Erythroblast (primary cell): ENCODE data around the gene TLX2.
"Not testable (repeated sequence)": the region's sequence is repeated elsewhere in the genome, so short reads cannot be mapped to it uniquely, and the experiment has no call there.

Source experiments
- GATA1 ChIP-seq: IDR thresholded peaks from 2 replicates; pipeline ENCODE4 v1.6.1; 2011; ENCODE audit warnings: low read depth, mild to moderate bottlenecking, control low read depth, low read length, moderate library complexity
- POLR2A ChIP-seq: IDR thresholded peaks from 2 replicates; pipeline ENCODE4 v1.6.1; 2011; ENCODE audit warnings: mild to moderate bottlenecking, low read length

DNA sequence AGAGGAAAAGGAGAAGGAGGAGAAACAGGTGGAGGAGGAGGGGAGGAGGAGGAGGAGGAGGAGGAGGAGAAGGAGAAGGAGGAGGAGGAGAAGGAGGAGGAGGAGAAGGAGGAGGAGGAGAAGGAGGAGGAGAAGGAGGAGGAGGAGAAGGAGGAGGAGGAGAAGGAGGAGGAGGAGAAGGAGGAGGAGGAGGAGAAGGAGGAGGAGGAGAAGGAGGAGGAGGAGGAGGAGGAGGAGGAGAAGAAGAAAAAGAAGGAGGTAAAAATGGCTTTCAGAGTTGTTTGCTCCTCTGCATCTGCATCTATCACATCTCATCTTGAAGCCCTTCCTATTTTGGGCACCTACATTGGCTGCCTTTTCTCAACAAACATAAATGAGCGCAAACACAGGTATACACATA lies 46.8 kb downstream of the TLX2 start:
- not testable (repeated sequence) for TF ChIP-seq POLR2A, GATA1
